ENCODE data around the gene RAX. TPM values are rescaled to one million over a fixed set of nuclear protein-coding genes. Genes with fewer than 3 reads are reported as not detected.

RAX gene
- total and polyA plus RNA-seq, 2 donors = under 0.01 to 0.05 TPM

DNA sequence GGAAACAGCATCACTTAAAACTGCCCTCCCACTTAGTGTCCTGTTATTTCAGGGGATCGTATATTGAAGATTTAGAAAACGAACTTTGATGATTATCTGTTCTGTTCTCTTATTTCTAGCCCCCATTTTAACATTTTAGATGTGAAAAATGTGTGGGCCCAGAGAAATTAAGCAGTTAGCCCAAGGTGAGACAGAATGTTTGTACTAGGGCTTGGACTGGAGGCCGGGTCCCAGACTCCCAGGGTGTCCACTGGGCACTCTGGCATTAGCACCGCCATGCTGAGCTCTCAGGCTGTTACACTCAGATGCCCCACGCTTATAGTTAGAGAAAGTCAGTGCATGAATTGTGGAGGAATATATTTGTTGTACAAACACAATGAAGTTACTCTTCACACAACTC, 5.5 kb upstream of the RAX start:
- 80% methylated on average over 5 of the region's 5 CpGs for WGBS
- Histone ChIP-seq H3K36me3 (ENCODE audit: control insufficient read depth in 2 of 2, insufficient read depth in 2 of 2, low read length in 1 of 2) (no peaks in the 10 kb centered on the region), H3K4me1 (ENCODE audit: control insufficient read depth in 2 of 2, insufficient read depth in 2 of 2, low read length in 2 of 2) (no peaks in the 10 kb centered on the region), H3K27me3 (ENCODE audit: control insufficient read depth in 2 of 2, insufficient read depth in 1 of 2, low read length in 1 of 2) (peaks cover 29 to 59% of the 10 kb centered on the region in 2 donors), H3K27ac (ENCODE audit: low read depth in 1 of 2, low read length in 1 of 2) (no peak overlapping the region), H3K4me3 (ENCODE audit: low read length in 2 of 2) (no peak overlapping the region), H3K9me3 (ENCODE audit: control insufficient read depth in 2 of 2, insufficient read depth in 1 of 2, low read length in 1 of 2) (no peaks in the 10 kb centered on the region)
- no peak for DNase-seq (ENCODE audit: low read depth in 6 of 9, low spot score in 9 of 9)

DNA sequence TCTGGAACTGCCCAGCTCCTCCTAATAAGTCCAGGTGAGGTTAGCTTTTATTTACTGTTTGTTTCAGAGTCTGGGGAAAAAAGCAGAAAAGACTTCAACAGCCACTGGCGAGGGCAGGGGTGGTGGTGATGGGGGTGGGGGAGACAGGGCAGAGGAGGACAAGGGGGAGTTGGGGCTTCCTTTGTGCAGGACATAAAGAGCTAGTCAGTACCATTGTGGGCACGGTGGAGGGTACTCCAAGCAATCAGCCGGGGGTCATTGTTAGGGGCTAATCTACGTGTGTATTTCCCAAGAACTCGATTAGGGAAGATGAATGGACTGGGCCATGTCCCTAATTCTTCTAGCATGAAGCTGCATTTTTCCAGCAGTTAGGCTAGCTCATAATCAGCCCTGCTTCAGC, 2.8 kb upstream of the RAX start:
- Histone ChIP-seq H3K27me3 (ENCODE audit: control insufficient read depth in 2 of 2, insufficient read depth in 1 of 2, low read length in 1 of 2) (peaks cover 53 to 85% of the 10 kb centered on the region in 2 donors), H3K27ac (ENCODE audit: low read depth in 1 of 2, low read length in 1 of 2) (no peak overlapping the region), H3K4me3 (ENCODE audit: low read length in 2 of 2) (no peak overlapping the region), H3K9me3 (ENCODE audit: control insufficient read depth in 2 of 2, insufficient read depth in 1 of 2, low read length in 1 of 2) (no peaks in the 10 kb centered on the region), H3K4me1 (ENCODE audit: control insufficient read depth in 2 of 2, insufficient read depth in 2 of 2, low read length in 2 of 2) (peaks cover 0 to 2% of the 10 kb centered on the region in 2 donors), H3K36me3 (ENCODE audit: control insufficient read depth in 2 of 2, insufficient read depth in 2 of 2, low read length in 1 of 2) (no peaks in the 10 kb centered on the region)
- DNase-seq (ENCODE audit: low read depth in 6 of 9, low spot score in 9 of 9) = no peak
- WGBS = 31% methylated on average over 5 of the region's 5 CpGs

DNA sequence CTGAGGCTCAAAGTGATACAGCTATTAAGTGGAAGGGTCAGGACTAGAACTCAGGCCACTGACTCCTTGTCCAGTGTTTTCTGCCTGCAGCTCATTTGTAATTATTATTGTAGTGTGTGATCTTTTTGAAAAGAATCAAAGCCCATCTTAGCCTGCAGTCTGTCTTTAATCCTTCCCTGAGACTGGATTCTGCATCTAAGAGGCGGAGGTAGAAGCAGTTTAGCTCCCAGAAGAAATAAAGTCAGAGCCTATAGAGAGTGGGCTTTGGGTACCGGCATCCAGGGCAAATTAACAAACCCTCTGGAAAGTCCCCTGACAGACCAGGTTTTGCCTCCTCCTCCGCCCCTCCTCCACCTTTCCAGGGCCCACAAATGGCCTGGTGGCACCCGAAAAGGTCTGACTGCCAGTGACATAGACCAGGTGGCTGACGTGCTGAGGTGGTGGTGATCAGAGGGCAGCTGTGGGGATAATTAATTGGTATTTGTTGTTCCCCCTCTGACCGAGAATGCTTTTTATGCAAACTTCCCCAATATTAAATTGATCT, 2.2 kb upstream of the RAX start:
- Histone ChIP-seq H3K4me1 (ENCODE audit: control insufficient read depth in 2 of 2, insufficient read depth in 2 of 2, low read length in 2 of 2) (peaks cover 0 to 2% of the 10 kb centered on the region in 2 donors), H3K27ac (ENCODE audit: low read depth in 1 of 2, low read length in 1 of 2) (no peak overlapping the region), H3K27me3 (ENCODE audit: control insufficient read depth in 2 of 2, insufficient read depth in 1 of 2, low read length in 1 of 2) (peaks cover 58 to 90% of the 10 kb centered on the region in 2 donors), H3K9me3 (ENCODE audit: control insufficient read depth in 2 of 2, insufficient read depth in 1 of 2, low read length in 1 of 2) (no peaks in the 10 kb centered on the region), H3K4me3 (ENCODE audit: low read length in 2 of 2) (no peak overlapping the region), H3K36me3 (ENCODE audit: control insufficient read depth in 2 of 2, insufficient read depth in 2 of 2, low read length in 1 of 2) (no peaks in the 10 kb centered on the region)
- 24% methylated on average over 6 of the region's 6 CpGs for WGBS
- no peak for DNase-seq (ENCODE audit: low read depth in 6 of 9, low spot score in 9 of 9)

DNA sequence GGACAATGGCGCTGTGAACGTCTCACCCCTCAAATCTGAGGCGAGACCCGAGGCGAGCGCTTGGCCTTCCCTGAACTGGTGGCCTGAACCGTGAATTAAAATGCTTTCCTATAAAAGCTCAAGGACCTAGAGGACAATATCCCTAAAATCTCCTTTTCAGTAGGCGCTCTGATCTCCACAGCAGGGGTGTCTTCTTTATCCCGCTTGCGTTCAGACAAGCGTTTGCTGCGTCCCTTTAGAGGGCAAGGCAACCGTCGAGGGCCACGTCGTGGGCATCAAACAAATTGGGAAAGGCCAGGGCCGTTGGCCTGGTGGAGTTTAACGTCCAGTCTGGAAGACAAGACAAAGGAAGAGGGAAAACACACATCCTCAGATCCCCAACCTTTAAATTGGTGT, 1.3 kb upstream of the RAX start:
- DNase-seq (ENCODE audit: low read depth in 6 of 9, low spot score in 9 of 9) = no peak
- Histone ChIP-seq H3K27ac (ENCODE audit: low read depth in 1 of 2, low read length in 1 of 2) (no peak overlapping the region), H3K4me1 (ENCODE audit: control insufficient read depth in 2 of 2, insufficient read depth in 2 of 2, low read length in 2 of 2) (peaks cover 0 to 2% of the 10 kb centered on the region in 2 donors), H3K27me3 (ENCODE audit: control insufficient read depth in 2 of 2, insufficient read depth in 1 of 2, low read length in 1 of 2) (peaks cover 62 to 90% of the 10 kb centered on the region in 2 donors), H3K4me3 (ENCODE audit: low read length in 2 of 2) (no peak overlapping the region), H3K9me3 (ENCODE audit: control insufficient read depth in 2 of 2, insufficient read depth in 1 of 2, low read length in 1 of 2) (no peaks in the 10 kb centered on the region), H3K36me3 (ENCODE audit: control insufficient read depth in 2 of 2, insufficient read depth in 2 of 2, low read length in 1 of 2) (no peaks in the 10 kb centered on the region)
- 13% methylated on average over 18 of the region's 18 CpGs for WGBS

DNA sequence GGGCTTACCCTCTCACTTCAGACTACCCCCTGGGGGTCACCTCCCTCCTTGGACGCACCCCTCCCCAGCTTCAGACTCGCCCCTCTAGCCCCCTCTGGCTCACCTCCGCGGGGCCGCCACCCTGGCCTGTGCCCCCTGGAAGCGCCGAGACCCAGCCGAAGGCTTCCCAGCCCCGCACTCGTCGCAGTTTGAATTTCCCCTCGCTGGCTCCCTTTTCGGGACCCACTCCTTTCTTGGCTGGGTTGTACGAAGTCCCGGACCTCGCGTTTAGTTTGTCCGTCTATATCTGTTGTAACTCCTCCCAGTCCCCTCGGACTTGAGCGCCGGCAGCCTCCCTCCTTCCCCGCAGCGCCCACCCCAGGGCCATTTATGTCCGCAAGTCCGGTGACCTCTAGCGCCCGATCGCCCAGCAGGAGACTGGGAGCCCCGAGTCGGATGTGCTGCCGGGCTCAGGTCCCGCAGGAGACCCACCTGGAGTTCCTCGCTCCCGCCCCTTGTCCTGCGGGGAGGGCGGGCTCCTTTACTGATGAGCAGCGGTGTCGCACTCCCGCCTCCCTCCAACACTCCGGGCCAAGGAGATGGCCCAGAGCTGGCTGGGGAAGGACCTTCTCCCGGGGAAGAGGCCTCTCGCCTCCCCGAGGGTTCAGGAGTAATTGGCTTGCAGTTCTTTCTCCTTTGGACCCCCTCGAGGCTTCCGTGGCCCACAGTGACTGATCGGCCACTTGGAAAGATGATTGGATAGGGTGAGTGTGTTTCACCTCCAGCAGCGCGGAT, 692 bp upstream of the RAX start:
- no peak overlapping the region for H3K4me3 ChIP-seq (ENCODE audit: low read length in 2 of 2)
- peaks cover 68 to 92% of the 10 kb centered on the region in 2 donors for H3K27me3 ChIP-seq (ENCODE audit: control insufficient read depth in 2 of 2, insufficient read depth in 1 of 2, low read length in 1 of 2)
- no peaks in the 10 kb centered on the region for H3K9me3 ChIP-seq (ENCODE audit: control insufficient read depth in 2 of 2, insufficient read depth in 1 of 2, low read length in 1 of 2)
- WGBS = 7% methylated on average over 48 of the region's 48 CpGs
- no peak for DNase-seq (ENCODE audit: low read depth in 6 of 9, low spot score in 9 of 9)
- H3K27ac ChIP-seq (ENCODE audit: low read depth in 1 of 2, low read length in 1 of 2) = no peak overlapping the region
- H3K36me3 ChIP-seq (ENCODE audit: control insufficient read depth in 2 of 2, insufficient read depth in 2 of 2, low read length in 1 of 2) = no peaks in the 10 kb centered on the region
- peaks cover 0 to 2% of the 10 kb centered on the region in 2 donors for H3K4me1 ChIP-seq (ENCODE audit: control insufficient read depth in 2 of 2, insufficient read depth in 2 of 2, low read length in 2 of 2)

DNA sequence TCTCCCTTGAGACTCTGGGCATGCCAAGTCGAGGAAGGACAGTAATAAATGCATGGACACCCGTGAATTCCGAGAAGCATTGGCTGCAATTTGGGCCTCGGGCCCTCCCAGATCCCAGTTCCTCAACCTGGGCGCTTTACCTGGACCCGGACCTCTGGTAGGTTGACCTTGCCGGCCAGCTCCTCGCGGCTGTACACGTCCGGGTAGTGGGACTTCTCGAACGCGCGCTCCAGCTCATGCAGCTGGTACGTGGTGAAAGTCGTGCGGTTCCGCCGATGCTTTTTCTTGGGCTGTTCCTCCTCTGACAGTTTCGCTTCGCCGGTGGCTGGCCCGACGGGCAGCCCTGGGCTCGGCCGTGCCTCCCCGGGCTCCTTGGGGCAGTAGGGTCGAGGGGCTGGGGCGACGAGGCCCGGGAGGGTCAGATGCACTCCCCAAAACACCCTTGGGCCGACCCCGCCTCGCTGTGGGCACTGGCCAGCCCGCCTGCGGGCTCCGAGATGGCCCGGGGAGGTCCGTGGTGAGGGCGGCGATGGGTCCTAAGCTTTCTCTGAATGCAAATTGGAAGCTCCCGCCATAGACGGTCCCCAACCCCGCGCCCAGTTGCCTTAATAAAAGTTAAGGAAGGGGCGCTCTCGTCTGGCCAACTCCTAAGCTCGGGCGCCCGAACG, 899 bp downstream of the RAX start:
- WGBS = 4% methylated on average over 52 of the region's 52 CpGs
- Histone ChIP-seq H3K4me3 (ENCODE audit: low read length in 2 of 2) (peak overlapping the region in 1 of 2 donors; percentile 17), H3K9me3 (ENCODE audit: control insufficient read depth in 2 of 2, insufficient read depth in 1 of 2, low read length in 1 of 2) (no peaks in the 10 kb centered on the region), H3K27ac (ENCODE audit: low read depth in 1 of 2, low read length in 1 of 2) (no peak overlapping the region), H3K36me3 (ENCODE audit: control insufficient read depth in 2 of 2, insufficient read depth in 2 of 2, low read length in 1 of 2) (no peaks in the 10 kb centered on the region), H3K4me1 (ENCODE audit: control insufficient read depth in 2 of 2, insufficient read depth in 2 of 2, low read length in 2 of 2) (peaks cover 0 to 2% of the 10 kb centered on the region in 2 donors), H3K27me3 (ENCODE audit: control insufficient read depth in 2 of 2, insufficient read depth in 1 of 2, low read length in 1 of 2) (peaks cover 84 to 99% of the 10 kb centered on the region in 2 donors)
- DNase-seq (ENCODE audit: low read depth in 6 of 9, low spot score in 9 of 9) = no peak

- H3K27ac ChIP-seq (ENCODE audit: low read depth in 1 of 2, low read length in 1 of 2) = no peak overlapping the region
- no peaks in the 10 kb centered on the region for H3K9me3 ChIP-seq (ENCODE audit: control insufficient read depth in 2 of 2, insufficient read depth in 1 of 2, low read length in 1 of 2)
- peaks cover 89 to 99% of the 10 kb centered on the region in 2 donors for H3K27me3 ChIP-seq (ENCODE audit: control insufficient read depth in 2 of 2, insufficient read depth in 1 of 2, low read length in 1 of 2)
- no peak overlapping the region for H3K4me3 ChIP-seq (ENCODE audit: low read length in 2 of 2)
- 10% methylated on average over 14 of the region's 14 CpGs for WGBS
- no peak for DNase-seq (ENCODE audit: low read depth in 6 of 9, low spot score in 9 of 9)
- no peaks in the 10 kb centered on the region for H3K36me3 ChIP-seq (ENCODE audit: control insufficient read depth in 2 of 2, insufficient read depth in 2 of 2, low read length in 1 of 2)
- H3K4me1 ChIP-seq (ENCODE audit: control insufficient read depth in 2 of 2, insufficient read depth in 2 of 2, low read length in 2 of 2) = peaks cover 0 to 2% of the 10 kb centered on the region in 2 donors
Observed at GRCh38 chr18:59271606-59272220, 1.5 kb downstream of the RAX start.

GRCh38 chr18:59270689-59271257, 2.5 kb downstream of the RAX start:
- WGBS = 10% methylated on average over 4 of the region's 4 CpGs
- DNase-seq (ENCODE audit: low read depth in 6 of 9, low spot score in 9 of 9) = no peak

More at GRCh38 chr18:59270689-59271257, 2.5 kb downstream of the RAX start:
- Histone ChIP-seq H3K36me3 (ENCODE audit: control insufficient read depth in 2 of 2, insufficient read depth in 2 of 2, low read length in 1 of 2) (no peaks in the 10 kb centered on the region), H3K9me3 (ENCODE audit: control insufficient read depth in 2 of 2, insufficient read depth in 1 of 2, low read length in 1 of 2) (no peaks in the 10 kb centered on the region), H3K4me1 (ENCODE audit: control insufficient read depth in 2 of 2, insufficient read depth in 2 of 2, low read length in 2 of 2) (peaks cover 0 to 2% of the 10 kb centered on the region in 2 donors), H3K4me3 (ENCODE audit: low read length in 2 of 2) (no peak overlapping the region), H3K27me3 (ENCODE audit: control insufficient read depth in 2 of 2, insufficient read depth in 1 of 2, low read length in 1 of 2) (peaks cover 89 to 99% of the 10 kb centered on the region in 2 donors), H3K27ac (ENCODE audit: low read depth in 1 of 2, low read length in 1 of 2) (no peak overlapping the region)

Data from thymus (tissue), 11 donors.